HG02759 (cell line): ENCODE results near the gene MAGI1.

Experiments used
- ATAC-seq: cut with Tn5 transposase; IDR thresholded peaks from one replicate; pipeline ENCODE4 v1.9.1; 2021; ENCODE audit warnings: mild to moderate bottlenecking, moderate library complexity; ENCODE audit not compliant: unreplicated experiment

MAGI1 gene

GRCh38 chr3:66015841-66016240 is 22.9 kb downstream of the MAGI1 start:
- ATAC-seq: no peak

DNA sequence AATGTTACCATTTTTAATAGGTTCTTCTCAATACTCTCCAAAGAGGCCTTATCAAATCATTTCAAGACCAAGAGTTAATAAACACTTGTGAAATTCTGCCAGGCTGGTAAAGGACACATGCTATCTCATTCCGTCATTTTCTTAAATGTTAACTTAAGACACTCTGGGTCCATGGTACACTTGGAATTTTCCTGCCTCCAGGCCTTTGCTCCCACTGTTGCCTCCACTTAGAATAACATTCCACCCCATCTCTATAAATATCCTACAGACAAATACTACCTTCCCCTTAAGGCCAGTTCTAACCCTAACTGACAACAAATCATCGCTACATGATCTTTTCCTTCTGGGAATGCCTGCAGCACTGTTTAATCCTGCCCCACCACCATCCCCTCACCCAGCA is 24.1 kb downstream of the MAGI1 start:
- no peak for ATAC-seq

DNA sequence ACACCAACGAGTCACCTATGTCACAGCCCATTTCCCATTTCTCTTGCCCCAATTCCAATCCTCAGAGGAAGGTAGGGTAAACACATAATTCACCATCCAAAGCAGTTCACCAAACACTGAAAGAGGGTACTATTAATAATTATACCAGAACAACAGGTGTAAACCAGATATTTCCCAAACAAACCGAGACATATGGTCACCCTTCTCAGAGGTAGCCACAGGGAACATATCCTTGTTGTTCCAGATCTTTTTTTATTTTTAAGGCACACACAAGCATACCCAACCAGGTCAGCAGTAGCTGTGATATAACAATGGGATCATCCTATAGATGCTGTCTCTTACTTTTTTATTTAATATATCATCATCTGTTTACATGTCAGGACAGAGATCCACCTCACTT is 24.7 kb downstream of the MAGI1 start:
- no peak for ATAC-seq

DNA sequence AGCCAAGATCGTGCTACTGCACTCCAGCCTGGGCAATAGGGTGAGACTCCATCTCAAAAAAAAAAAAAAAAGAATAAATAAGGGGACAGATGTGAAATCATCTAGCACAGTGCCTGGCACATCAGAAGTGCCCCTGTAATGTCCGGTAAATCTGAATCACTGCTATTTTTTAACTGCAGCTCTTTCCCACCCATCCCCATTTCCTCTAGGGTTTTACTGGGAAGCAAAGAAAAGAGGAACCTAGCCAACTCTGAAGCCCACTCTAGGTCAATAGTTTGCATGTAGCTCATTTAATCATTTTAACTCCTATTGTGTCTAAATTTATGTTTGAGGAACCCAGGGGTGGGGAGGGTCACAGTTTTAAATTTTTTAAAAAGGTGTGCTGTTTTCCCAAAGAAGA is 26.0 kb downstream of the MAGI1 start:
- no peak for ATAC-seq

DNA sequence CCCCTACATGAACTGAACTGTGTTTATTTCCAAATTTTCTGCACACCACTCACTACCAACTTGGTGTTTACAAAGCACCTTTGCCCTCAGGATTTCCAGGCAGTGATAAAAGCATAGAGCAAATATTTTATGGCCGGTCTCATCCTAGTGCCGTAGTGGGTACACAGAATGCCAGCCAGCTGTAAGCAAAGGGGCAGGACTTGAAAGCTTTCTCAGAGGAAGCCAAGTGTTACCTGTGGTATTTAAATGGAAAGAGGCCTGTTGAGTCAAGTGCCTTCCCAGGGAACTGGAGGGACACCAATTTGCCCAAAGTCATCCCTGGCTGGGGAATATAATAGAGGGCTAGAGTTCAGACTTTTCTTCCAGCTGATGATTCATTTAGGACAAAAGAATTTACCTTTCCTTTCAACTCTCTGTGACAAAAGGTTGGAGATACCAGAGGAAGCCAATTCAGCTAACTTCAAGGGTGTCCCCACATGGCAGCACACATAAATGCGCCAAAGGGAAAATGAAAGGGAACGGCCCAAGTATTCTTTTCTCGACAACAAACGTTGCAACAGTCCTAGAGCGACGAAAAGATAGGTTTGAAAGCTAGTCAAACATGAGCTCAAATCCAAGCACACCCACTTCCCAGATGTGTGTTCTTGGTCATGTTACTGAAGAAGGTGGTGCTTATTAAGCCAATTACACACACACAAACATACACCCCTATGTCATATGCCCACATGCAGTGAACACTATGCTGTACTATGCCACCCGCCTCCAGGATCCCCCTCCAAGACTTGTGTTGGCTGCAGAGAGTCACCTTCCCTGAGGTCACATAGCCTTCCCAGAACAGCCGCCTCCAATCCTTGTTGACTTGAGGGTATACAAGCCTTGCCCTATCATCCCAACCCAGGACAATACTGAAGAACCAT is 27.7 kb downstream of the MAGI1 start:
- ATAC-seq: no peak

DNA sequence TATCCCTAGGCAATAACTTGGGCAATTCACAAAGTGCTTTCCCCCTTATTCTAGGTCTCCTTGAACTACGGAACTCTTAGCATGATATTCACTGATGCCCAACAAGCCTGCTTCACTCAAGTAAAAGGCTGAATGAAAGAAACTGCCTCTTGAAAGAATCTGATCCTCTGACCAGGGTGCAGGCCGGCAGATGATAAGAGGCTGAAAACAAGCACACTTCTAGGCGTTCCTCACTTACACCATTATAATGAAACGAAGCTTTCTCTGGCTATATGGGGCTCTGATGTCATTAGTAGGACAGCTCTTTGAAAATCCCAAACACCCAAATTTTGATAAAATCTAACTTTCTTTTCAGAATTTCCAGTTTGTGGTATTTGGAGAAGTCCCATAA is 28.4 kb downstream of the MAGI1 start:
- no peak for ATAC-seq

DNA sequence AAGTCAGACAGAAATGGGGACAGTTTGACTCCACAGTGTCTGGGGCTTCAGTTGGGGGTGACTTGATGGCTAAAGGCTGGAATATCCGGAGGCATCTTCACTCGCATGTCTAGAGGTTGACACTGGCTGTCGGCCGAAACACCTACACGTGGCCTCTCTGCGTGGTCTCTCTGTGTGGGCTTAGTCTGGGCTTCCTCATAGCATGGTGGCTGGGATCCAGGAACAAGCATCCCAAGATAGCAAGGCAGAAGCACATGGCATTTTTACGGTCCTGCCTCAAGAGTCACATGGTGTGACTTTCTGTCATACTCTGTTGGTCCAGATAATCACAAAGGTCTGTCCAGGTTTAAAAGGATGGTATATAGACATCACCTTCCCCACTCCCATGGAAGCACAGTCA is 34.5 kb downstream of the MAGI1 start:
- no peak for ATAC-seq

DNA sequence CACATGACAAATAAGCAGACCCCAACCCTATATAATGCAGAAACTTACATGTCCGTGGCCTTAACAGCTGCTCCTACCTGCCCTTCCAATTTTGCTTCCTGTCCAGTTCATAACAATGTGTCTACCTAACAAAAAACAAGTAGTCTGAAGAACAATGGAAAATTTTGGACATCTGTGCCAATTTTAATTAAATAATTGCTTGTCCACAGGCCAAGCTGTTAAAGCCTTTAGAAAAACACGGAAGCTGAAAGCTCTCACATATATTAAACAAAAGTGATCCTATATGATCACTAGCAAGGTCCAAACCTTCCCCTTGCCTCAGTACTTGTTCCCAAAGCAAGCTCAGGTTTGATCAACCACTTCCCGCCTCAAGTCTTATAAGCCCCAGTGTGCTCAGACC is 37.1 kb downstream of the MAGI1 start:
- no peak for ATAC-seq

- ATAC-seq: no peak
Measured at GRCh38 chr3:66000506-66000905, 38.2 kb downstream of the MAGI1 start.

- ATAC-seq: no peak
Measured at GRCh38 chr3:65999606-66000005, 39.1 kb downstream of the MAGI1 start.

DNA sequence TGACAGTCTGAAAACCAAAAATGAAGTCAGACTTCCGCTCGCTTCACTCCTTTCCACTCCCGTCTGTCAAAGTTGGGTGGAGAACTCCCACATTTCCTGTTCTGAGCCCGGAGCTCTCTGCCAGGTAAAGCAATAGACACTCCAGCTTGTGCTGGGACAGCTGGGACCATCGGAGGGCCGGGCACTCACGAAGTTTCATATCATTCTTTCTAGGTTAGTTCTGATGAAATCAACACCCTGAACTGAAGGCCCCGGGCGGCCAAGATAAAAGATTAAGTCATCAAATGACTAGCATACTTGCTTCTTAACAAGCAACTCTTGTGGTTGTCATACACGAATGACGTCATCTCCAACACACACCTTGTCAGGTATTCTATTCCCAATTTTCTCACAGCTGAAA is 42.1 kb downstream of the MAGI1 start:
- ATAC-seq: no peak

DNA sequence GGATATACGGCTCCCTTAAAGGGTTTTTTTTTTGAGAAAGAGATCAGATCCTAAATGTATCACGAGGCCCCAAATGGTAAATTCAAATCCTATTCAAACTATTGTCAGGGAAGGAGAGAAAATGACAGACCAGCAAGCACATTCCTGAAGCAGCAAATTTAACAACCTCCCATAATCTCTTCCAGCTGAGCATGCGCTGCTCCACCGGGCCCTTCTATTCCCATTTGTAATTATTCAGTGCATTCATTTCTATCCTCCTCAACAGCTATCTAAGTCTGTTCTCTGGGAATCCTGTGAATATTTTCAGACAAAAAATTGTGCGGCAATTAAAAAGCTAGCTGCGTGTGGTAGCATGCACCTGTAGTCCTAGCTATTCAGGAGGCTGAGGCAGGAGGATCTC is 43.2 kb downstream of the MAGI1 start:
- no peak for ATAC-seq

GRCh38 chr3:65995030-65995429 is 43.7 kb downstream of the MAGI1 start:
- no peak for ATAC-seq

- no peak for ATAC-seq
Measured at GRCh38 chr3:65993134-65993900, 45.4 kb downstream of the MAGI1 start.

GRCh38 chr3:65992106-65992505 is 46.6 kb downstream of the MAGI1 start:
- ATAC-seq: no peak

- ATAC-seq: no peak
Measured at GRCh38 chr3:65988411-65989180, 50.1 kb downstream of the MAGI1 start.

- no peak for ATAC-seq
Measured at GRCh38 chr3:65986285-65986684, 52.4 kb downstream of the MAGI1 start.

GRCh38 chr3:65984975-65985374 is 53.7 kb downstream of the MAGI1 start:
- no peak for ATAC-seq

- ATAC-seq: no peak
Measured at GRCh38 chr3:65983100-65983499, 55.6 kb downstream of the MAGI1 start.

DNA sequence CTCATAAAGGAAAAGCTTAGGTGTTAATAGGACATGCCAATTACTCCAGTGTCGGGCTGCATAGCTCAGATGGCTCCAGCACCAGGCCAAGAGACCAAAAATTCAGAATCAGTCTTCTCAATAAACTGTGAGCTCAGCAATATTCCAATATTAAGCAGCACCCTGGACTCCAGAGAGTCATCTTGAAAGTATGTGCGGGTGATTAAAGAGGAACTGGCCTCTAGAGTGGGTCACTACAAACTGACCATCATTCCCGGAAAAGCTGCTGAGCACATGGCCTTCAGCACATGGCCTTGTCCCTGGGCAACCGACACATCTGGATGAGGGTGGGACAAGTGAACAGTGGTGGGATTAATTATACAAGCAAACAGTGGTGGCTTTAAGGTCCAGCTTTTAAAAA is 59.0 kb downstream of the MAGI1 start:
- ATAC-seq: no peak

GRCh38 chr3:65979162-65979561 is 59.6 kb downstream of the MAGI1 start:
- ATAC-seq: no peak
